Transverse colon (tissue), 4 donors: ENCODE data around the gene ECSIT.

Experiments
- POLR2A ChIP-seq: fragments of 450-650 bp; IDR thresholded peaks from one replicate; pipeline ENCODE4 v1.6.1; 2016; ENCODE audit warnings: antibody characterized with exemption, mild to moderate bottlenecking, moderate library complexity
- POLR2AphosphoS5 ChIP-seq, 3 donors: sonication (generic); formaldehyde crosslinking; IDR thresholded peaks; one replicate each; pipeline ENCODE4 v1.6.1; 2016; ENCODE audit warnings: antibody characterized with exemption in 3 of 3
- TF ChIP-seq, protein P1 (sequence below), 5 experiments: fragments of 200-600 bp in 3 of 5; fragments of 450-650 bp in 2 of 5; sonication (generic) in 3 of 5; IDR thresholded peaks; 1 replicate in 2 of 5; 2 replicates in 3 of 5; pipeline ENCODE4 v1.5.1; 2016 to 2017; ENCODE audit warnings: antibody characterized with exemption in 5 of 5, inconsistent platforms in 3 of 5, mild to moderate bottlenecking in 2 of 5, moderate library complexity in 1 of 5

DNA sequence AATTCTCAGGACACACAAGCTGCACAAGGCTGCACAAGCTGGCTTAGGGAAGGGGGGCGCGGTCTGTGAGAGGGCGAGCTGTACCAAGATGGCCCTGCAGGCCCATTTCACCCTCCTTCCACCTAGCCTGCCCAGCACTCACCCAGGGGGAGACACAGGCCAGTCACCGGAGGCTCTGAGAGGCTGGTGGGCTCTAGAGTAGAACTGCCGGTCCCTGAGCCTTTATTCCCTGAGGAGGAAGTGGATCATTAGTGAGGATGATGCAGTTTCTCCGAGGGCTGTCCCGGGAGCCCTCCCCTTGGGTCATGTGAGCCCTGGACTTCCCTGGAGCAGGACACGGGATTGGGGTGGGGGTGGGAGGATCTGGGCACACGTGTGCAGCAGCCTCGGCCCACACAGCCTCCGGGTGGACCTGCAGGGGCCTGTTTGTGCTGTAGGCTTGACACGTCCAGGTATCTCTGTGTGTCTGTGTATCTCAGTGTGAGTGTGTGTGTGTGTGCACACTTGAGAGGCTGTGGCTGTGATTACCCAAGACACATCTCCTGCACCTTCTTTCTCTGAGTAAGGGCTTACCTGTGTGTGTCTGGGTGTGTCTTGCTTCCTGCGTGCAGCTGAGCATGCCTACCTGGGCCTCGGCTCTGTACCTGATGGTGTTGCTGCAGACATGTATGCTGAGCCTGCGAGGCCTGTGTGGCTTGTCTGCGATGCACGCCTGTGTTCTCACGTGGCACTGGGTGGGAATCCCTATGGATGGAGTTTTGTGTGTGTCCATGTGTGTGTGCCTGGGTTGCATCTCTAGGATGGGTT, 48.7 kb upstream of the ECSIT start, which contains the start of gene ACP5:
- no peak for TF ChIP-seq POLR2A
- no peak for TF ChIP-seq POLR2AphosphoS5 (IDR thresholded peaks at IDR 0.05)
- TF ChIP-seq, protein P1, sequence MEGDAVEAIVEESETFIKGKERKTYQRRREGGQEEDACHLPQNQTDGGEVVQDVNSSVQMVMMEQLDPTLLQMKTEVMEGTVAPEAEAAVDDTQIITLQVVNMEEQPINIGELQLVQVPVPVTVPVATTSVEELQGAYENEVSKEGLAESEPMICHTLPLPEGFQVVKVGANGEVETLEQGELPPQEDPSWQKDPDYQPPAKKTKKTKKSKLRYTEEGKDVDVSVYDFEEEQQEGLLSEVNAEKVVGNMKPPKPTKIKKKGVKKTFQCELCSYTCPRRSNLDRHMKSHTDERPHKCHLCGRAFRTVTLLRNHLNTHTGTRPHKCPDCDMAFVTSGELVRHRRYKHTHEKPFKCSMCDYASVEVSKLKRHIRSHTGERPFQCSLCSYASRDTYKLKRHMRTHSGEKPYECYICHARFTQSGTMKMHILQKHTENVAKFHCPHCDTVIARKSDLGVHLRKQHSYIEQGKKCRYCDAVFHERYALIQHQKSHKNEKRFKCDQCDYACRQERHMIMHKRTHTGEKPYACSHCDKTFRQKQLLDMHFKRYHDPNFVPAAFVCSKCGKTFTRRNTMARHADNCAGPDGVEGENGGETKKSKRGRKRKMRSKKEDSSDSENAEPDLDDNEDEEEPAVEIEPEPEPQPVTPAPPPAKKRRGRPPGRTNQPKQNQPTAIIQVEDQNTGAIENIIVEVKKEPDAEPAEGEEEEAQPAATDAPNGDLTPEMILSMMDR (IDR thresholded peaks at IDR 0.05) = no peak
